Activated CD4-positive, alpha-beta T cell treated with anti-CD3 and anti-CD28 coated beads, Interleukin-2, amount 50 U/mL, for 16 hours (primary cell): ENCODE results near the gene PTPRJ.
A peak's percentile ranks its signal among the peaks of the same experiment; 100 is the strongest.

Source experiments
- DNase-seq: peaks from one replicate; pipeline ENCODE4 v3.0.0-alpha.2; 2020

Gene PTPRJ

GRCh38 chr11:48096588-48097525 is 116.5 kb downstream of the PTPRJ start:
- no peak for DNase-seq

DNA sequence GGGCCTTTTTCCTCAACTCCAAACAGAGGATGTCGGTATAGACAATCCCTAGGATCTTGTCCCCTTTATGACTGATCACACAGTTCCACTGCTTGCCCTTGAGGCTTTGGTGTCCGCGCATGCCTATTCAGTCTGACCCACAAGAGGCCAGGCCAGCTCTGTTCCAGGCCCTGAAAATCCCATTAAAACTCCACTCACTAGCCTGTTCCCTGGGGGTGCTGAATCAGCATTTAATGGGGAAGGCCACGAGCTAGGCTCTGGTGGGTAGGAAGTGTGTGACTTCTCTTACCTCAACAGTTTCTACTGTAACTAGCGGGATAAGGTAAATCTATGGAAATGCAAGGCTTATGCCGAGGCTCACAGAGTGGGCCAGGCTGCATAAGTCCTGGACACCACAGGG is 117.7 kb downstream of the PTPRJ start:
- no peak for DNase-seq

DNA sequence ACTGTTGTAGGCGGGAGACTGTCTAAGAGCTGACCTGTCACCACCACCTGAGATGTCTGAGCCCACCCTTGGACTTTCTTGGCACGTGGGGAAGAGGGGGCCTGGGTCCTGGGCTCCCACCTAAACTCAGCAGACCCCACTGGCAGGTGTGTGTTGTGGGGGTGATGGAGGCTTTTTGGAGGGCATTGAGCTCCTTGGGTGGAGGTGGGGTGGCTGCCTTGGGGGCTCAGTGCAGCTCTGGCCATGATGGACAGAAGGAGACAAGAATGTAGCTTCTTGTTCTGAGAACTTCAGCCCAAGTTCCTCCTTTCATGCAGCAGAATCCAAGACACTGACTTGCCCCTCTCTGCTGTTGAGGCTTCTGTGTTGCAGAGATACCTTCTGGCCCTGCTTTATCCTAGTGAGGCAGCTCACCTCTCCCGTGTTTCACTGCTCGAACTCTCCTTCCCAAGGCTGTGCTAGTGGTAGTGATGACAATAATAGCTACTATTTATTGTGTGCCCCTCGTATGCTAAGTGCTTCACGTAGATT is 119.6 kb downstream of the PTPRJ start:
- DNase-seq = no peak

- DNase-seq = no peak
These were observed 120.8 kb downstream of the PTPRJ start for GRCh38 chr11:48101044-48101733.

DNA sequence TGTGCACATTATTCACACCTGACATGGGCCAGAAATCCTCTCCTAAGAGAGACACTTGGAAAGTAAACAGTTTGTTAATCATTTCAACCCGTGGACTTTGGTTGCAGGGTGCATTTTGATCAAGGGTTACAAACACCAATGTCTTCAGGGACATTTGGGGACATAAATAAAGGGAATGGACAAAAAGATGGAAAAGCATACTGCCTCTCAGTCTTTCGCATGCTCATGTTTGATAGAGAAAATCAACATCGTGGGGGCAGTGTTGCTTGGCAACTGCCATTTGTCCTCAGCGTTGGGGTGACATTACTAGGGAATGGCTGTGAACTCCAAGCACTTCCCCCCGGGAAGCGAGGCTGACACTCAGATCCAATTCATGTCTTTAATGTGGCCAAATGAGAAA is 121.6 kb downstream of the PTPRJ start:
- DNase-seq = no peak

- no peak for DNase-seq
These were observed 123.5 kb downstream of the PTPRJ start for GRCh38 chr11:48103621-48104567.

GRCh38 chr11:48104568-48104924 is 124.2 kb downstream of the PTPRJ start:
- DNase-seq = no peak

DNA sequence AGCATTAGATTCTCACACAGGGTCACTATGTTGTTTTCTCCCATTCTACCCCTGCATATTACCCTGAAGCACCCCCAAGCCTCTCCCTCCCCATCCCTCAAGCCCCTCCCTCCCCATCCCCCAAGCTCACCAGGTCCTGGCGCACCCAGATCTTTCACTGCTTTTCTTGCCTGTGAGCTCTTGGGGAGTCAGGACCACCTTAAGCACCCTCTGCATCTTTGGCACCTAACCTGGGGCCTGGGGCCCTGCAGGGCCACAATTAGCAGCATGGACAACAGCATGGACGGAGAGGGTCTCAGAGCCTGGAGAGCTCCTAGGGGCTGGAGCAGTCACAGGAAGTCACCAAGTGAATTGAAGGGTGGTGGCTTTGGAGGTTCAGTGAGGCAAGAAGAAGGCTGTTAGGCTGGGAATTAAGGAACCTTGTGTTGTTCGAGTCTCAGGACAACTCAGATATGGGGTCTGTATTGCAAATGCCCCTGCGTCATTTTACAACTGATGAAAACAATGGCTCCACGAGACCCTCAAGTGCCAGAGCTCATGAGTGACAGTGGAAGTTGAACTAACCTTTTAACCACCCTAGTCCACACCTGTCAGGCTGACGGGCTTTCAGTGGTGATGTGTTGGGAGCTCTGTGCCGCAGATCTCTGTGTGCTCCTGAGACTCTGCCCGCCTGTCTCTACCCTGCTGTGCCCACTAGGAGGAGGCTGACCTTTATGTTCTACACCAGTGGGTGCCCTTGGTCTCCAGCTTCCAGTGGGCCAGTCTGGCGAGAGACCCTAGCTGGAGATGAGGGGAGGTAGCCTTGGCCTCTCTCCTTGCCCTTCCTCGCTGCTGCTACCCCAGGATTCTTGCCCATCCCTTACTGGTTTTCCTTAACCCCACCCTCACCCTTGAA is 125.0 kb downstream of the PTPRJ start:
- no peak for DNase-seq

GRCh38 chr11:48106166-48106565 is 125.8 kb downstream of the PTPRJ start:
- DNase-seq = no peak

GRCh38 chr11:48107188-48107704 is 126.9 kb downstream of the PTPRJ start:
- DNase-seq = peak; percentile 72

- DNase-seq = no peak
These were observed 128.1 kb downstream of the PTPRJ start for GRCh38 chr11:48108231-48109045.

DNA sequence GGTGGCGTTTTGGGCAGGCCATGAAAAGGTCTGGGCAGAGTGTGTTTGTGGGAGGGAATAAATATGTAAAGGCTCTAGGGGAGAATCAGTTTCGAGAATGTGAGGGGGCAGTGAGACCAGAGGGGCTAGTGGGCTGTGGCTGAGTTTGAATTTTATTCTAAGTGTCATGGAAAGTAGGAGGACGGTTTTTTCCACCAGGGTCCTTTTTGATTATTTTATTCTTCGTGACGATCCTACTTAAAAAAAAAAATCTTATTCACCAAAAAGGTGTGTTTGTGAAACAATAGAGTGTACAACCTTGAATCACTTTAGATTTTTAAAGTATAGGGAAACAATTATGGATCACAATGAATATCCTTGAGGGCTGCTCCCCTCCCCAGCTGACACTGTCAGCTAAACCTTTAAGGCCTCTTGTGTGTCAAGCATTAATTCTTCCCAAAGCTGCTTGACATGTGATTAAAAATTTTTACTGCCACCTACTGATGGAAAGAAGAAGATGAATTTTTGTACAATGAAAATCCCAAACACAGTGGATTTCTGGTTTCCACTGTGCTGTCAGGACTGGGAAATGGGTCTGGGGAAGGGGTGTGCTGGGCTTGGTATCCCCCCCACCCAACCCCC is 128.8 kb downstream of the PTPRJ start:
- DNase-seq = peak; percentile 55

- DNase-seq = no peak
These were observed 130.1 kb downstream of the PTPRJ start for GRCh38 chr11:48110509-48110766.

DNA sequence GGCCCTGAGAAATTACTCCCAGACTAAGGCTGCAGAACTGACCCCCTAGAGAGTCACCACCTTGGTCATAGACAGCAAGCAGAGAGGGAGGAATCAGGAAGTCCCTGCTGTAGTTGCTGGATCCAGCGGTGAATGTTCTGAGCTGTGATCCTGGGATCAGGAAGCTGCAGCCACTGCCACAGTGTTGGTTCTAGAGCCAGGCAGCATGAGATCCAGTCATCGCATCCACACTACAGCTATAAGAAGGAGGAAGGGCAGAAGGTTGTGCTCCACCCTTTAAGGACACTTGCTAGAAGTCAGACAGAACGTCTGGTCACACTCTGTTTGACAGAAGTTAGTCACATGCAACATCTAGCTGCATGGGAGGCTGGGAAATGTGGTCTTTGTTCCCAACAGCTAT is 131.5 kb downstream of the PTPRJ start:
- no peak for DNase-seq

DNA sequence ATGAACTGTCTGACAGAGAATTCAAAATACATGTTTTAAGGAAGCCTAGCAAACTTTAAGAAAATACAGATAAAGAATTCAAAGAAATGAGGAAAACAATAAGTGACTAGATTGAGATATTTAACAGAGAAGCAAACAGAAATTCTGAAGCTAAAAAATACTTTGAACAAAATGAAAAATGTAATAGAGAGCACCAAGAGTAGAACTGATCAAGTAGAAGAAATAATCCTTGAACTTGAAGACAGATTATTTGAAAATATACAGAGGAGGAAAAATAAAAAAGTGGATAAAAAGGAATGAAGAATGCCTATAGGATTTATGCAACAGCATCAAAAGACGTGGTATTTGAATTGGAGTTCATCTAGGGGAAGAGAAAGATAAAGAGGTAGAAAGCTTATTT is 134.4 kb downstream of the PTPRJ start:
- DNase-seq = no peak

DNA sequence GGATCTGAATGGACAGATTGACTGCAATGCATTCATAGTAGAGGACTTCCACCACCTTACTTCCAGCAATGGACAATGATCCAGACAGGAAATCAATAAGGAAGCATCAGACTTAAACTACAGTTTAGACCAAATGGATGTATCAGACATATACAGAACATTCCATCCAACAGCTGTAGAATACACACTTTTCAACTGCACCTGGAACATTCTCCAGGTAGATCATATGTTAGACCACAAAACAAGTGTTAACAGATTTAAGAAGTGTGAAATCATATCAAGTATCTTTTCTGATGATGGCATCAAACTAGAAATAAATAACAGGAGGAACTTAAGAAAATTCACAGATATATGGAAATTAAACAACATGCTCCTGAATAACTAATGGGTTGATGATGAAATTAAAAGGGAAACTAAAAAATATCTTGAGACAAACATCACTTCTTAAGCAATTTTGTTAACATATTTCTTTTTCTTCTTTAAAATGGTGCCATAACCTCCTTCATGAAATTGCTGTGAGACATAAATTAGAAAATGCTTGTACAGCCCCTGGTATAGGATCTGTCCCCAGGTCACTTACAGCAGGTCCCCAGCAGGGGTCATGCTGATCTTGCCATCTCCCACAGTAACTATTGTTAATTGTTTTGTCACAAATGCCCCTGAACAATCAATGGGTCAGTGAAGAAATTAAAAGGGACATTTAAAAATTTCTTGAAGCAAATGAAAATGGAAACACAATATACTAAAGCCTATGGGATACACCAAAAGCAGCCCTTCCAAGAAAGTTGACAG is 136.3 kb downstream of the PTPRJ start:
- no peak for DNase-seq

DNA sequence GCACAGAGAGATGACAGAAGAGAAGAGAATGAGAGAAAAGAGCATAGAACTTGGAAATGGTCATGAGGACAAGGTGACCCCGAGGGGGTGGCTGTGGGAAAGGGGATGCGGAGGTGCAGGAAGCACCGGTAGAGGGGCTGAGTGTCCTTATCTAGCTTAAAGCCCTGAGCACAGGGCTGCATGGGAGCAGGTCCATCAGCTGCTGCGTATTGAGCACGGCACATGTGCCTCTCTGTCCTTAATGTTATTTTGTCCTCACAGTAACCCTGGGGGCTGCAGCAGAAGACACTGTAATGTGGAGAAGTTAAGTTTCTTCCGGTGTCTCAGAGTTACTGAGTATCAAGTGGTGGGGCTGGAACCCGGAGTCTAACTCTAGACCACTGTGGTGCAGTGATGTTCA is 141.9 kb downstream of the PTPRJ start:
- no peak for DNase-seq

- DNase-seq = no peak
These were observed 142.3 kb downstream of the PTPRJ start for GRCh38 chr11:48122656-48123055.

- DNase-seq = no peak
These were observed 143.0 kb downstream of the PTPRJ start for GRCh38 chr11:48123254-48123875.
